ENCODE results near the gene ATRN. TPM values are rescaled to one million over a fixed set of nuclear protein-coding genes. Genes with fewer than 3 reads are reported as not detected.

ATRN gene
- total and polyA plus RNA-seq, 7 donors = 3.9 to 18.6 (median 14.7) TPM

- ATAC-seq (no peak), DNase-seq (no peak)
- WGBS, 3 donors = 70 to 77% (median 70%) methylated on average over 11 of the region's 11 CpGs
- no peak overlapping the region for H3K4me3 ChIP-seq
- TF ChIP-seq CTCF (IDR thresholded peaks at IDR 0.05) = no peak
- no peaks in the 10 kb centered on the region for H3K4me1 ChIP-seq
- no peaks in the 10 kb centered on the region for H3K36me3 ChIP-seq (ENCODE audit: insufficient read depth in 1 of 2, low read depth in 1 of 2)
- H3K27me3 ChIP-seq (ENCODE audit: insufficient read depth in 3 of 3, low read length in 2 of 3) = no peaks in the 10 kb centered on the region
- intact Hi-C loops (cut with DNase I) = no loop called here
- no peaks in the 10 kb centered on the region for H3K9me3 ChIP-seq
- no peak overlapping the region for H3K27ac ChIP-seq
Measured at GRCh38 chr20:3461911-3462677, 8.7 kb upstream of the ATRN start.

- no peak for DNase-seq
- 62 to 76% (median 64%) methylated on average over 4 of the region's 4 CpGs for WGBS, 3 donors
- H3K27me3 ChIP-seq (ENCODE audit: insufficient read depth in 3 of 3, low read length in 2 of 3) = no peaks in the 10 kb centered on the region
- H3K4me1 ChIP-seq = no peaks in the 10 kb centered on the region
- no peak overlapping the region for H3K4me3 ChIP-seq
- no peak overlapping the region for H3K27ac ChIP-seq
- no peaks in the 10 kb centered on the region for H3K9me3 ChIP-seq
- ATAC-seq = no peak
- no peak for TF ChIP-seq CTCF (IDR thresholded peaks at IDR 0.05)
- no peaks in the 10 kb centered on the region for H3K36me3 ChIP-seq (ENCODE audit: insufficient read depth in 1 of 2, low read depth in 1 of 2)
- intact Hi-C loops (cut with DNase I) = no loop called here
Measured at GRCh38 chr20:3464166-3464565, 6.7 kb upstream of the ATRN start.

GRCh38 chr20:3465301-3465700 is 5.5 kb upstream of the ATRN start:
- TF ChIP-seq CTCF (IDR thresholded peaks at IDR 0.05) = no peak
- no peaks in the 10 kb centered on the region for H3K4me1 ChIP-seq
- no peaks in the 10 kb centered on the region for H3K36me3 ChIP-seq (ENCODE audit: insufficient read depth in 1 of 2, low read depth in 1 of 2)
- H3K9me3 ChIP-seq = no peaks in the 10 kb centered on the region
- H3K27ac ChIP-seq = no peak overlapping the region
- DNase-seq = no peak
- intact Hi-C loops (cut with DNase I) = no loop called here
- no peaks in the 10 kb centered on the region for H3K27me3 ChIP-seq (ENCODE audit: insufficient read depth in 3 of 3, low read length in 2 of 3)
- no peak overlapping the region for H3K4me3 ChIP-seq
- WGBS, 3 donors = 30 to 38% (median 32%) methylated on average over 1 of the region's 1 CpG
- ATAC-seq = no peak

GRCh38 chr20:3470208-3470626 is 601 bp upstream of the ATRN start:
- ATAC-seq (peak in 1 of 4 donors; percentile 12), DNase-seq (no peak)
- peak overlapping the region; percentile 98 for H3K4me3 ChIP-seq
- no peaks in the 10 kb centered on the region for H3K9me3 ChIP-seq
- no peak for TF ChIP-seq CTCF (IDR thresholded peaks at IDR 0.05)
- peaks cover 19% of the 10 kb centered on the region for H3K4me1 ChIP-seq
- H3K27me3 ChIP-seq (ENCODE audit: insufficient read depth in 3 of 3, low read length in 2 of 3) = no peaks in the 10 kb centered on the region
- 37 to 42% (median 37%) methylated on average over 13 of the region's 13 CpGs for WGBS, 3 donors
- intact Hi-C loops (cut with DNase I) = loop anchor here (5.0 kb wide), 1 partner anchor 63 kb away; the partner anchor contains the start of gene DNAAF9 (in 2 of the 2)
- H3K27ac ChIP-seq = peak overlapping the region; percentile 83
- no peaks in the 10 kb centered on the region for H3K36me3 ChIP-seq (ENCODE audit: insufficient read depth in 1 of 2, low read depth in 1 of 2)

All from psoas muscle (tissue), 8 donors.